Gastroesophageal sphincter (tissue), 4 donors: Measurements from ENCODE around the gene PPP2CA. TPM values are rescaled to one million over a fixed set of nuclear protein-coding genes. Genes with fewer than 3 reads are reported as not detected.

ENCODE experiments used
- ATAC-seq: fragments of 150-250 bp; one replicate; pipeline ENCODE4 v1.9.1; 2016; ENCODE audit warnings: mild to moderate bottlenecking, moderate library complexity
- H3K27ac ChIP-seq, 4 donors: fragments of 200-600 bp; sonication (generic) in 3 of 4; 1 replicate in 3 of 4; 2 replicates in 1 of 4; pipeline ENCODE4 v1.5.1; 2016 to 2019
- H3K27me3 ChIP-seq: fragments of 200-600 bp; sonication (generic); one replicate; pipeline ENCODE4 v1.5.1; 2019
- H3K36me3 ChIP-seq, 2 donors: fragments of 200-600 bp; sonication (generic); one replicate each; pipeline ENCODE4 v1.5.1; 2019; ENCODE audit warnings: control low read depth in 1 of 2
- H3K4me1 ChIP-seq, 3 donors: fragments of 200-600 bp; sonication (generic); 1 replicate in 2 of 3; 2 replicates in 1 of 3; pipeline ENCODE4 v1.5.1; 2016 to 2019; ENCODE audit warnings: control low read depth in 2 of 3
- H3K4me3 ChIP-seq, 2 donors: fragments of 200-600 bp; sonication (generic); one replicate each; pipeline ENCODE4 v1.5.1; 2019; ENCODE audit warnings: mild to moderate bottlenecking in 1 of 2, moderate library complexity in 1 of 2
- H3K9me3 ChIP-seq, 3 donors: fragments of 200-600 bp; sonication (generic); one replicate each; pipeline ENCODE4 v1.5.1; 2017 to 2019; ENCODE audit warnings: control low read depth in 2 of 3
- EP300 ChIP-seq: sonication (generic); formaldehyde crosslinking; IDR thresholded peaks from one replicate; pipeline ENCODE4 v1.6.1; 2017; ENCODE audit warnings: antibody characterized with exemption, mild to moderate bottlenecking
- POLR2A ChIP-seq, 2 donors: fragments of 450-650 bp; IDR thresholded peaks; one replicate each; pipeline ENCODE4 v1.6.1; 2017; ENCODE audit warnings: antibody characterized with exemption in 2 of 2, mild to moderate bottlenecking in 2 of 2, moderate library complexity in 1 of 2
- POLR2AphosphoS5 ChIP-seq: sonication (generic); formaldehyde crosslinking; IDR thresholded peaks from one replicate; pipeline ENCODE4 v1.6.1; 2017; ENCODE audit warnings: antibody characterized with exemption
- WGBS, 2 donors: methylation state at CpG; one replicate each; pipeline ENCODE4 v1.1.5; 2018; ENCODE audit warnings: low coverage in 1 of 2; 5-methylcytosine and 5-hydroxymethylcytosine counted together
- total RNA-seq, 4 donors: library from RNA; depleted of rRNA; stranded (reverse); fragments of >200 nt; gene quantifications; one replicate each; pipeline ENCODE4 v1.1.0, GENCODE V29; 2016
- TF ChIP-seq, protein P1 (sequence below), 4 experiments: fragments of 200-600 bp in 2 of 4; fragments of 450-650 bp in 2 of 4; sonication (generic) in 1 of 4; IDR thresholded peaks; one replicate each; pipeline ENCODE4 v1.5.1; 2017 to 2019; ENCODE audit warnings: antibody characterized with exemption in 4 of 4, mild to moderate bottlenecking in 2 of 4, moderate library complexity in 2 of 4

PPP2CA gene
- total RNA-seq, 4 donors from 2014 or later: 116 to 212 (median 129) TPM

DNA sequence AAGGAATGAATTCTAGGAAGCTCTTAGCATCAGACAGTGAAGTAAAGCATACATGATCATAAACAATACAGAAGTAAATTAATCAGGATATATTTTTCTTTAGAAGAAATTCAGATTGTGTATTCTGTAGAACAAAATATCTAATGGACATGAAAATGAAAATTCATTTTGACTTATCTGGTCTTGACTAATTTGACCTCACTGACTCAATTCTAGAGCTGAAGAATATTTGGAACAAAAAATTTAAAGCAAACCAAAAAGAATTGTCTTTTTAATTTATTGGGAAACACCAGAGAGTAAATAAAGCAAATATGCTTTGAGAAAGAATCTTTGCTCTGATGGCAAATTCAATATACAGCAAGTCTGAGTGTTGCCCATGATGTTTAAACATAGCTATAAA lies 2.8 kb upstream of the PPP2CA start:
- no peak for TF ChIP-seq POLR2AphosphoS5
- no peak for TF ChIP-seq POLR2A (IDR thresholded peaks at IDR 0.05)
- Histone ChIP-seq H3K27me3 (no peaks in the 10 kb centered on the region), H3K9me3 (no peaks in the 10 kb centered on the region), H3K36me3 (no peaks in the 10 kb centered on the region), H3K4me3 (no peak overlapping the region), H3K4me1 (peaks cover 0 to 22% (median 0%) of the 10 kb centered on the region in 3 donors), H3K27ac (no peak overlapping the region)
- no peak for ATAC-seq

DNA sequence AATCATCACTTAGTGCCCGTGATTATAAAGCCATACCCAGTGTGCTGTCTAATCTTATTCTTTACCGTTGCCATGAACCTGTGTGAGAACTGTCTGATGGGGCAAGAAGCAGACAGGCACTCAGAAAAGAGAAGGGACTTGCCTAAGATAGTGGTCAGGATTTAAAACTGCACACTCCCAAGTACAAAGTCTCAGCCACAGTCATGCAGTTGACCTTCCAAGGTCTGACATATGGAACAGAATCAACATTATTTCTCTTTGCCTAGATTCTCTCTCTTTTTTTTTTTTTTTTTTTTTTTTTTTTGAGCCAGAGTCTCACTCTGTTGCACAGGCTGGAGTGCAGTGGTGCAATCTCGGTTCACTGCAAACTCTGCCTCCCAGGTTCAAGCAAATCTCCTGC lies 1.9 kb upstream of the PPP2CA start:
- WGBS, 2 donors: 57 to 89% methylated on average over 1 to 3 of the region's 3 CpGs
- H3K27ac ChIP-seq: peak overlapping the region in 2 of 4 donors; percentile 100
- no peak for ATAC-seq
- TF ChIP-seq EP300 (no peak), POLR2AphosphoS5 (no peak), POLR2A (IDR thresholded peaks at IDR 0.05) (no peak)
- TF ChIP-seq, protein P1, sequence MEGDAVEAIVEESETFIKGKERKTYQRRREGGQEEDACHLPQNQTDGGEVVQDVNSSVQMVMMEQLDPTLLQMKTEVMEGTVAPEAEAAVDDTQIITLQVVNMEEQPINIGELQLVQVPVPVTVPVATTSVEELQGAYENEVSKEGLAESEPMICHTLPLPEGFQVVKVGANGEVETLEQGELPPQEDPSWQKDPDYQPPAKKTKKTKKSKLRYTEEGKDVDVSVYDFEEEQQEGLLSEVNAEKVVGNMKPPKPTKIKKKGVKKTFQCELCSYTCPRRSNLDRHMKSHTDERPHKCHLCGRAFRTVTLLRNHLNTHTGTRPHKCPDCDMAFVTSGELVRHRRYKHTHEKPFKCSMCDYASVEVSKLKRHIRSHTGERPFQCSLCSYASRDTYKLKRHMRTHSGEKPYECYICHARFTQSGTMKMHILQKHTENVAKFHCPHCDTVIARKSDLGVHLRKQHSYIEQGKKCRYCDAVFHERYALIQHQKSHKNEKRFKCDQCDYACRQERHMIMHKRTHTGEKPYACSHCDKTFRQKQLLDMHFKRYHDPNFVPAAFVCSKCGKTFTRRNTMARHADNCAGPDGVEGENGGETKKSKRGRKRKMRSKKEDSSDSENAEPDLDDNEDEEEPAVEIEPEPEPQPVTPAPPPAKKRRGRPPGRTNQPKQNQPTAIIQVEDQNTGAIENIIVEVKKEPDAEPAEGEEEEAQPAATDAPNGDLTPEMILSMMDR (IDR thresholded peaks at IDR 0.05): no peak
- H3K27me3 ChIP-seq: no peaks in the 10 kb centered on the region
- peaks cover 0 to 31% (median 3%) of the 10 kb centered on the region in 3 donors for H3K4me1 ChIP-seq
- H3K9me3 ChIP-seq: no peaks in the 10 kb centered on the region
- no peak overlapping the region for H3K4me3 ChIP-seq
- no peaks in the 10 kb centered on the region for H3K36me3 ChIP-seq

DNA sequence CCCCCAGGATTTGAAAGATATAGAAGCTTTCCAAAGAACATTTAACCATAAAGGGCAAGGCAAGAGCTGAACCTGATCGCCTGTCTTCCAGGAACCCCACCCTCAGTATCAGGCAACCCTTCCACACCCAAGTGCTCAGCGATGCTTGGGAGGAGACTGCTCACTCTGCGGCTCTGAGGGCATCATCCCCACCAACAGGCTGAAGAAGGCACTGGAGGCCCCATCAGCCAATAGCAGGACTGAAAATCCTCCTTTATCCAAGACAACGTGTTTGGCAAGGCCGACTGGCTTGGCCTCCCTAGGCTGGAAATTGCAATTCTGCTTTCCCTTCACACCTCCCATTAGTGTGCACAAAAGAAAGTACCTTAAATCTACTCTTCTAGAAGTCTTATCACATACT lies 1.4 kb upstream of the PPP2CA start:
- no peaks in the 10 kb centered on the region for H3K36me3 ChIP-seq
- H3K27me3 ChIP-seq: no peaks in the 10 kb centered on the region
- H3K4me1 ChIP-seq: peaks cover 0 to 36% (median 5%) of the 10 kb centered on the region in 3 donors
- H3K4me3 ChIP-seq: peak overlapping the region in 1 of 2 donors; percentile 97
- ATAC-seq: no peak
- no CpG with 5 or more reads among the region's 5 CpGs for WGBS, 2 donors
- H3K27ac ChIP-seq: peak overlapping the region; percentile 91 to 100 (median 100)
- no peak for TF ChIP-seq POLR2AphosphoS5
- no peak for TF ChIP-seq POLR2A (IDR thresholded peaks at IDR 0.05)
- TF ChIP-seq EP300: no peak
- TF ChIP-seq, protein P1 (IDR thresholded peaks at IDR 0.05): no peak
- H3K9me3 ChIP-seq: no peaks in the 10 kb centered on the region

DNA sequence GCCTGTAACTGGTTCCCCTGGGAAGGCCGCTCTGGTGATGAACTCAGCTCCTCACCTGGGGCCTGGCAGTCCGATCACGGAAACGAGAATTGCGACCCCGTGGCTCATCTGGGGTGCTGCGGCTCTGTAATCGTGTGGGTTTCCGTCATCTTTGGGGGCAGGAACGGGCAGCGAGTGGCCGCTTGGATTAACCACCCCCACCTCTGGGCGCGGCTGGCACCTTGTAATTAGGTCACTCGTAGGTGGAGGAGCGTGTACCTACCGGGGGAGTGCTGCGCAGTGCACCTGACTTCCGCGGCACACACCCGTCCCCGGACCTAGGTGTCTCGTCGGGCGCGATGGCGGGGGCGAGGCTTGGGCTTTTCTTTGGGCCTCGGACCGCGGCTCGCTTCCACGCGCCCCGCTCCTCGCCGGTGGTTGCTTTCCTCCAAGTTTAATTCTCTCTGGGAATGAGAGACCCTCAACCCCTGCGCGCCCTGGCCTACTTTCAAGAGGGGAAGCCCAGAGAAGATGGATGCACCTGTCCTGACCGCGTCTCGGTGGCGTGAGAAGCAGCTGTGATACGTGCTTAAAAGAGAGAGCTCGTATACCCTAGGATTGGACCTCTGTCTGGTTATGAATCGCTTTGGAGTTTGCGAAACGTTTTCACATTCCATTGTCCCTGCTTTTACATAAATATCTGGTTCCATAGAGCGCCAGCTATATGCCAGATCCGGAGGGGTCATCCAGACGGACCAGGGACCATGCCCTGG lies 744 bp upstream of the PPP2CA start:
- peaks cover 0 to 42% (median 11%) of the 10 kb centered on the region in 3 donors for H3K4me1 ChIP-seq
- TF ChIP-seq POLR2AphosphoS5: no peak
- TF ChIP-seq, protein P1 (IDR thresholded peaks at IDR 0.05): peak in 1 of 4 experiments; percentile 6
- no peak for TF ChIP-seq POLR2A (IDR thresholded peaks at IDR 0.05)
- H3K36me3 ChIP-seq: no peaks in the 10 kb centered on the region
- peak; percentile 25 for ATAC-seq
- H3K27me3 ChIP-seq: no peaks in the 10 kb centered on the region
- 0 to 2% methylated on average over 5 to 18 of the region's 51 CpGs for WGBS, 2 donors
- peak overlapping the region; percentile 72 to 97 for H3K4me3 ChIP-seq
- H3K9me3 ChIP-seq: no peaks in the 10 kb centered on the region
- H3K27ac ChIP-seq: peak overlapping the region; percentile 91 to 100 (median 100)

DNA sequence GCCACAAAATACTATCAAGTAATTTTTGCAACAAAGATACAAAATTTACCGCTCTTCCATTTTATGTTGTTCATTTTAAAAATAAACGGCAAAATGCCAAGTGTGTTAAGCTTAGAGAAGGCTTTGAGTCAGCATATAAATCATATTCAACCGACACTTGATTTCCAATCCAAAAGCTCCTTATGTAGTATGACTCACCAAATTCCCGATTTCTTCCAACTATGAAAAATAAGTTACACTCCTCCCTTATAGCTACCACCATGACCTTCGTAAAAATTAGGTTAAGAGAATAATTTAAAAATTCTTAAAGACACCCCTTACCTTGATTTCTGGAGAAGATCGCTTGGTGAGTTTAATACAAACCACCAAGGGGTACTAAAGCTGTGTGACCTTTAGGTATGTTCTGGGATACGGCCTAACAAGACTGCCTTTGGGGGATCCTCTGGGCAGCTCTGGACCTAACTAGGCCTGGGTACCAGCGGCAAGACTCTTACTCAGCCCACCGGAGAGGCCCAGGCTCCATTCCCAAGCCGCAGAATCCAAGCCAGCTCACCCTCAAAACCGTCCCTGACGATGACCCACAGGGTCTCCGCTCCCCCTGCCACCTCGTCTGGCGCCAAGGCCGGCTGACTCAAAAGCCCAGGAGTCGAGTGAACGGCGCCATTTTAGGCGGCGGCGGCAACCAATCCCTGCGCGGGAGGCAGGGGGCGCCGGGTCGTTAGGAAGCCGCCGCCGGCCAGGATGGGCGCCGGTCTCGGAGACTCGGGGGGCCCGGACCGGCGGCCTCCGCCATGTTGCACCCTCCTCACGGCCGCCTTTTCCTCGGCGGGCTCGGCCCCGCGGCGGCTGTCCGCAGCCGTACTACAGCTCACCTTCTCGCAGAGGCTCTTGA lies 739 bp downstream of the PPP2CA start:
- 0 to 1% methylated on average over 6 to 8 of the region's 49 CpGs for WGBS, 2 donors
- peak overlapping the region; percentile 91 to 100 (median 100) for H3K27ac ChIP-seq
- H3K4me3 ChIP-seq: peak overlapping the region; percentile 72 to 97
- H3K27me3 ChIP-seq: no peaks in the 10 kb centered on the region
- no peaks in the 10 kb centered on the region for H3K9me3 ChIP-seq
- TF ChIP-seq, protein P1 (IDR thresholded peaks at IDR 0.05): peak in 2 of 4 experiments; percentile 31 to 59
- no peak for TF ChIP-seq POLR2AphosphoS5
- ATAC-seq: peak; percentile 22
- H3K36me3 ChIP-seq: peaks cover 0 to 5% of the 10 kb centered on the region in 2 donors
- peaks cover 0 to 57% (median 13%) of the 10 kb centered on the region in 3 donors for H3K4me1 ChIP-seq
